Measurements from ENCODE around the gene ZNRF2. TPM values are rescaled to one million over a fixed set of nuclear protein-coding genes. Genes with fewer than 3 reads are reported as not detected.

The ZNRF2 gene
- total RNA-seq, 1 donor from 2014 or later = 13.8 TPM

DNA sequence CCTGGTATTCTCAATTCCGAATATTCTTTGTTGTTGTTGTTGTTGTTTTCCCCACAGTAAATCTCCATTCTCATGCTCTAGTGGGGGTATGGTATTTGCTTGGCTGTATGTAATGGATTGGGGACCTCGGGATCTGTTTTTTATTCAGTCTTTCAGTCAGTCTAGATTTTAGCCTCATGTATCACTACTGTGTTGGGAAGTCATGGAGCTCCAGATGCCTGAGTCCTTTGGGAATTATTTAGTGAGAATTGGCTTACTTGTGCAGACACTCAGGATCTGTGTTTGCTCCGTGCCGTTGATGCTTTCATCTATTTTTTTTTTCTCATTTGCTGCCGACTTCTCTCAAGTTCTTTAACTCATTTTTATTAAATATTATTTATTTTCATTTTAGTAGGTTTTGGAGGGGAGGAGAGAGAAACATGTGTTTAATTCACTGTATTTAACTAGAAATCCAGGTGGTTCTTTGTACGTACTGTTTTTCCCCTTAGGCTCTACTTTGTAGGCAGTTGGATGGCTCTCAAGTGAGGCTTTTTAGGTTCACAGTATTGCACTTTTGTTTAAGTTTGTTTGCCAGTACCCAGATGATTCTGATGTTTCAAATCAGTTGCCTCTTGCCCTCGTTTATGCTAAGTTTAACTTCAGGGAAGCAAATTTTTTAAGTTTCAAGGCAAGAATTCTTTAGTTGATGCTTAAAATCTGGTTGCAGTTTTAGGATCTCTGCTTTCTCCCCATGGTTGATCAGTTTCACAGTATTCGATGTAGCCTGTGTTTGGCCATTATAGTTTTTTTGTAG lies 36.9 kb downstream of the ZNRF2 start:
- Mint-ChIP-seq H3K4me3 (ENCODE audit: low read depth) (no peak overlapping the region), H3K27ac (no peak overlapping the region), H3K4me1 (ENCODE audit: low read depth) (peaks cover 6% of the 10 kb centered on the region)

DNA sequence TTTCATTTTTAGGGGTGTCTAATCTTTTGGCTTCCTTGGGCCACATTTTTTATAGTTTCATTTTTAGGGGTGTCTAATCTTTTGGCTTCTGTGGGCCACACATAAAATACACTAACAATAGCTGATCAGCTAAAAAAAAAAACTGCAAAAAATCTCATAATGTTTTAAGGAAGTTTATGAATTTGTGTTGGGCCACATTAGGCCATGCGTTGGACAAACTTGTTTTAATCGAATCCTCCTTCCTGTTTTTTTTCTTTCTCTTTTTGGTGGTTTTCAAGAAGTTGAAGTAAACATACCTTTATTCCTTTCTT lies 37.4 kb downstream of the ZNRF2 start:
- Mint-ChIP-seq H3K4me3 (ENCODE audit: low read depth) (no peak overlapping the region), H3K27ac (no peak overlapping the region), H3K36me3 (ENCODE audit: insufficient read depth) (peaks cover 5% of the 10 kb centered on the region), H3K4me1 (ENCODE audit: low read depth) (peaks cover 6% of the 10 kb centered on the region), H3K27me3 (no peaks in the 10 kb centered on the region), H3K9me3 (ENCODE audit: low read depth) (no peaks in the 10 kb centered on the region)
- DNase-seq (ENCODE audit: low spot score, unreplicated experiment) = no peak
- TF ChIP-seq, protein P1, sequence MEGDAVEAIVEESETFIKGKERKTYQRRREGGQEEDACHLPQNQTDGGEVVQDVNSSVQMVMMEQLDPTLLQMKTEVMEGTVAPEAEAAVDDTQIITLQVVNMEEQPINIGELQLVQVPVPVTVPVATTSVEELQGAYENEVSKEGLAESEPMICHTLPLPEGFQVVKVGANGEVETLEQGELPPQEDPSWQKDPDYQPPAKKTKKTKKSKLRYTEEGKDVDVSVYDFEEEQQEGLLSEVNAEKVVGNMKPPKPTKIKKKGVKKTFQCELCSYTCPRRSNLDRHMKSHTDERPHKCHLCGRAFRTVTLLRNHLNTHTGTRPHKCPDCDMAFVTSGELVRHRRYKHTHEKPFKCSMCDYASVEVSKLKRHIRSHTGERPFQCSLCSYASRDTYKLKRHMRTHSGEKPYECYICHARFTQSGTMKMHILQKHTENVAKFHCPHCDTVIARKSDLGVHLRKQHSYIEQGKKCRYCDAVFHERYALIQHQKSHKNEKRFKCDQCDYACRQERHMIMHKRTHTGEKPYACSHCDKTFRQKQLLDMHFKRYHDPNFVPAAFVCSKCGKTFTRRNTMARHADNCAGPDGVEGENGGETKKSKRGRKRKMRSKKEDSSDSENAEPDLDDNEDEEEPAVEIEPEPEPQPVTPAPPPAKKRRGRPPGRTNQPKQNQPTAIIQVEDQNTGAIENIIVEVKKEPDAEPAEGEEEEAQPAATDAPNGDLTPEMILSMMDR (IDR thresholded peaks at IDR 0.05; ENCODE audit: unreplicated experiment) = no peak

More for the DNA sequence above, 36.9 kb downstream of the ZNRF2 start:
- TF ChIP-seq, protein P1 (IDR thresholded peaks at IDR 0.05; ENCODE audit: unreplicated experiment) = no peak
- H3K9me3 Mint-ChIP-seq (ENCODE audit: low read depth) = no peaks in the 10 kb centered on the region
- no peak for DNase-seq (ENCODE audit: low spot score, unreplicated experiment)
- H3K27me3 Mint-ChIP-seq = no peaks in the 10 kb centered on the region
- peaks cover 5% of the 10 kb centered on the region for H3K36me3 Mint-ChIP-seq (ENCODE audit: insufficient read depth)

DNA sequence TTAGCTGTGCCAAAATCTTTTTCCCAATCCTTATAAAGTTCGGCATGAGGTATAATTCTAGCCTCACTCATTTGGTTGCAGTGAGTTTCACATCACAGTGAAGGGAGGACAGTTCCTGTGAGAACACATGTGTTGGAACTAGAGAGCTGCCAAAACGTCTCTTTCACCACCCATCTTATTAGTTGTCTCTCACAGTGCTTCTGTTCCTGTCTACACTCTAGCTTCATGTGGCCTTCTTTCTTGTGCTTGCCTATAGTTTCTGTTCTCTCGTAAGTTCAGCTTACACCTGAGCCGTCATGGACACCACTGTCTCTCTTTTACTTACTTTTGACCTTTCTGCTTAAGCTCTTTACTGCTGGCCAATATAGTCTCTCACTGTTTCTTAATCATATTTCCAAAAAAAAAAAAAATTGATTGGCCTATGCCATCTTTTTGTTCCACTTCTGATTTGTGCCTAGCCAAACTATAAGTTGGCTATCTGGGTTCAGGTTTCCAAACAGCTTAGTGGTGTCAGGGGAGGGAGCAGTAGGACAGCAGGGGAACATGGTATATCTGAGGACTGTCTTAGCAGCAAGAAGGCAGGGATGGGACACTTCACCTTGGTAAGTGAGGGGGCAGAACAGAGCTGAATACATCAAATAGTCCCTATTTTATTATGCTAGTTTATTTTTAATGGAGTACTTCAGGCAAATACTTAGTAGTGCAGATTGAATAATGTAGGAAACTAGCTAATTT lies 38.0 kb downstream of the ZNRF2 start:
- H3K9me3 Mint-ChIP-seq (ENCODE audit: low read depth) = no peaks in the 10 kb centered on the region
- peaks cover 3% of the 10 kb centered on the region for H3K4me1 Mint-ChIP-seq (ENCODE audit: low read depth)
- H3K4me3 Mint-ChIP-seq (ENCODE audit: low read depth) = no peak overlapping the region
- H3K27ac Mint-ChIP-seq = no peak overlapping the region
- TF ChIP-seq, protein P1 (IDR thresholded peaks at IDR 0.05; ENCODE audit: unreplicated experiment) = no peak
- H3K27me3 Mint-ChIP-seq = no peaks in the 10 kb centered on the region
- DNase-seq (ENCODE audit: low spot score, unreplicated experiment) = no peak
- H3K36me3 Mint-ChIP-seq (ENCODE audit: insufficient read depth) = peaks cover 5% of the 10 kb centered on the region

DNA sequence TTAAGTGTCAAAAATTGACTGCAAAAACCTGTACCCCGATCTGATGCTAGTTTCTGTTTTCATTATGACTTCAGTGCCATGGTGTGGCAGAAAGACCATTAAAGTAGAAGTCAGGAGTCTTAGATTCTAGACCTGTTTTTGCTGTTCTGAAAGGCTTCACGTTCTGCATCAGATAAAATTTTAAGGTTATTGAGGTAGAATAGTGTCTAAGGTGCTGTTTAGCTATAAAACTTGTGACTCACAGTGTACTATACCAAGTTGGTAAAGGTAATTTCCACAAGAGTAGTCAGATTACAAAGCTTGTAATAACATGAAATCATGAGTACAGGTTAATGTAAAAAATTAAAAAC lies 38.6 kb downstream of the ZNRF2 start:
- no peak overlapping the region for H3K4me3 Mint-ChIP-seq (ENCODE audit: low read depth)
- TF ChIP-seq, protein P1 (IDR thresholded peaks at IDR 0.05; ENCODE audit: unreplicated experiment) = no peak
- H3K36me3 Mint-ChIP-seq (ENCODE audit: insufficient read depth) = peaks cover 5% of the 10 kb centered on the region
- H3K9me3 Mint-ChIP-seq (ENCODE audit: low read depth) = no peaks in the 10 kb centered on the region
- no peak overlapping the region for H3K27ac Mint-ChIP-seq
- DNase-seq (ENCODE audit: low spot score, unreplicated experiment) = no peak
- H3K27me3 Mint-ChIP-seq = no peaks in the 10 kb centered on the region
- H3K4me1 Mint-ChIP-seq (ENCODE audit: low read depth) = peaks cover under 1% of the 10 kb centered on the region

DNA sequence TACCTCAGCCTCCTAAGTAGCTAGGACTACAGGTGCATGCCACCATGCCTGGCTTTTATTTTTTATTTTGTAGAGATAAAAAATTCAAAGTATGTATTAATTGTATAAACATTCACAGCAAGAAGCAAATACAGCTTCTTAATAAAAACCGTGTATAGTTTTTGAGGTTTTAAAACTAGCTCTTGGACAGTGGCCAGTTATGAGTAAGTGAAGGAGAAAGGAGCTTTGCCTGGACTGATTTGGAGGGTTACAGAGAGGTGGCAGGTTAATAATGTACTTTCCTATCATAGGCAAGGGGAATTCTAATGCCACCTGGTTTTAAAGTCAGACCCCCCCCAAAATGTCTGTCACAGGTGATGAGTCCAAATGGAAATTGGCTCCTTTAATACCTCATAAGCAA lies 43.4 kb downstream of the ZNRF2 start:
- TF ChIP-seq, protein P1 (IDR thresholded peaks at IDR 0.05; ENCODE audit: unreplicated experiment) = no peak
- DNase-seq (ENCODE audit: low spot score, unreplicated experiment) = no peak
- H3K9me3 Mint-ChIP-seq (ENCODE audit: low read depth) = peaks cover 6% of the 10 kb centered on the region
- H3K4me1 Mint-ChIP-seq (ENCODE audit: low read depth) = peaks cover 2% of the 10 kb centered on the region
- peaks cover 8% of the 10 kb centered on the region for H3K36me3 Mint-ChIP-seq (ENCODE audit: insufficient read depth)
- no peak overlapping the region for H3K27ac Mint-ChIP-seq
- no peaks in the 10 kb centered on the region for H3K27me3 Mint-ChIP-seq
- H3K4me3 Mint-ChIP-seq (ENCODE audit: low read depth) = no peak overlapping the region

All from progenitor cell of endocrine pancreas (in vitro differentiated cells).